LNCaP clone FGC (cell line): ENCODE results near the gene TP73.

Source experiments
- DNase-seq: peaks from one replicate; pipeline ENCODE4 v3.0.0-alpha.2; 2011; ENCODE audit warnings: low read depth
- H3K4me3 ChIP-seq: 2 replicates; pipeline ENCODE4 v1.5.1; 2011; ENCODE audit warnings: mild to moderate bottlenecking, low read depth, low read length, control low read depth
- TF ChIP-seq, protein P1 (sequence below): IDR thresholded peaks from 2 replicates; pipeline ENCODE4 v1.5.1; 2012; ENCODE audit warnings: mild to moderate bottlenecking; ENCODE audit not compliant: control insufficient read depth, insufficient read depth; ENCODE audit errors: extremely low read depth

The TP73 gene

DNA sequence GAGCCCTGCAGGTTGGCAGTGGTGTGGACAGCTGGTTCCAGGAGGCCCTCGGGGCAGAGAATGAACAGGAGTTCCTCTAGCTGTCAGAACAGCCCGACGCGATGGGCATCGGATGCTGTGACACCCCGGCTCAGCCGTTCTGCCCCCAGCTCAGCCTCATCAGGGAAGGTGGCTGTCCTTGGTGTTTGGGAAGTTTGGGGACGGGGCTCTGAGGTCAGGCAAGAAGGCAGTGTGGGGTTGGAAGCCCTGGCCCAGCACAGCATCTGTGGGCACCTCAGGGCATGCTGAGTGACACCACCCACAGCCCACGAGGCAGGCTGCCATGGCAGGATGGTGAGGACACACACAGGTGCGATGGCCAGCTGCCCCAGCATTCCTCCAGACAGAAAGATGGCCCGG is 59.1 kb downstream of the TP73 start:
- TF ChIP-seq, protein P1, sequence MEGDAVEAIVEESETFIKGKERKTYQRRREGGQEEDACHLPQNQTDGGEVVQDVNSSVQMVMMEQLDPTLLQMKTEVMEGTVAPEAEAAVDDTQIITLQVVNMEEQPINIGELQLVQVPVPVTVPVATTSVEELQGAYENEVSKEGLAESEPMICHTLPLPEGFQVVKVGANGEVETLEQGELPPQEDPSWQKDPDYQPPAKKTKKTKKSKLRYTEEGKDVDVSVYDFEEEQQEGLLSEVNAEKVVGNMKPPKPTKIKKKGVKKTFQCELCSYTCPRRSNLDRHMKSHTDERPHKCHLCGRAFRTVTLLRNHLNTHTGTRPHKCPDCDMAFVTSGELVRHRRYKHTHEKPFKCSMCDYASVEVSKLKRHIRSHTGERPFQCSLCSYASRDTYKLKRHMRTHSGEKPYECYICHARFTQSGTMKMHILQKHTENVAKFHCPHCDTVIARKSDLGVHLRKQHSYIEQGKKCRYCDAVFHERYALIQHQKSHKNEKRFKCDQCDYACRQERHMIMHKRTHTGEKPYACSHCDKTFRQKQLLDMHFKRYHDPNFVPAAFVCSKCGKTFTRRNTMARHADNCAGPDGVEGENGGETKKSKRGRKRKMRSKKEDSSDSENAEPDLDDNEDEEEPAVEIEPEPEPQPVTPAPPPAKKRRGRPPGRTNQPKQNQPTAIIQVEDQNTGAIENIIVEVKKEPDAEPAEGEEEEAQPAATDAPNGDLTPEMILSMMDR, result no peak

DNA sequence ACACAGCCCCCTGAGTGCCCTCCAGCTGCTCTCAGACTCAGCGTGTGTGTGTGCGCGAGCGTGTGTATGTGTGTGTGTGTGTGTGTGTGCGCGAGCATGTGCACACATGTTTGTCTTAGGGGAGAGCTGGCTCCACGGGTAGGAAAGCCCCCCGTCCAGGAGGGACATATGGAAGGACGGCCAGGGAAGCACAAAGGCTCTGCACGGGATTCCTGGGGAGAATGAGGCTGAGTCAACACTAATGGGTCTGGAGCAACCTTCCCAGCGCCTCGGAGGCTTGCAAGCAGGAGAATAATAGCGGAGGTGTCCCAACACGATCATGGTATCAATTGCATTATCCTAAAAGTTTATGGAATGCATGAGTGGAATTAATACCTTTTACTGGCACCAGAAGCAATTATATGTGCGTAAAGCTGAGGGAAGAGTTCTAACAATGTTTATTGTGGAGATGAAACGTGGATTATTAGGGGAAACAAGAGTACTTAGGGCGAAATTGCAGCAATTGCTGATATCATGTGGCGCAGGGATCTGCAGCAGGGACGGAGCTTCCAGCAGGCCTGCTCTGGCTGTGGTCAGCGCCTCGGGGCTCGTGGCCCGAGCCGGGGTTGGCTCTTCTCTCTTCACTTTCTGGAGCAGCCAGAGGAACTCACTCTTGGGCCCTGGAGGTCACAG is 59.6 kb downstream of the TP73 start:
- no peak for DNase-seq
- H3K4me3 ChIP-seq, result no peak overlapping the region
- TF ChIP-seq, protein P1, result no peak

More for the DNA sequence above, 59.1 kb downstream of the TP73 start:
- no peak overlapping the region for H3K4me3 ChIP-seq
- no peak for DNase-seq

DNA sequence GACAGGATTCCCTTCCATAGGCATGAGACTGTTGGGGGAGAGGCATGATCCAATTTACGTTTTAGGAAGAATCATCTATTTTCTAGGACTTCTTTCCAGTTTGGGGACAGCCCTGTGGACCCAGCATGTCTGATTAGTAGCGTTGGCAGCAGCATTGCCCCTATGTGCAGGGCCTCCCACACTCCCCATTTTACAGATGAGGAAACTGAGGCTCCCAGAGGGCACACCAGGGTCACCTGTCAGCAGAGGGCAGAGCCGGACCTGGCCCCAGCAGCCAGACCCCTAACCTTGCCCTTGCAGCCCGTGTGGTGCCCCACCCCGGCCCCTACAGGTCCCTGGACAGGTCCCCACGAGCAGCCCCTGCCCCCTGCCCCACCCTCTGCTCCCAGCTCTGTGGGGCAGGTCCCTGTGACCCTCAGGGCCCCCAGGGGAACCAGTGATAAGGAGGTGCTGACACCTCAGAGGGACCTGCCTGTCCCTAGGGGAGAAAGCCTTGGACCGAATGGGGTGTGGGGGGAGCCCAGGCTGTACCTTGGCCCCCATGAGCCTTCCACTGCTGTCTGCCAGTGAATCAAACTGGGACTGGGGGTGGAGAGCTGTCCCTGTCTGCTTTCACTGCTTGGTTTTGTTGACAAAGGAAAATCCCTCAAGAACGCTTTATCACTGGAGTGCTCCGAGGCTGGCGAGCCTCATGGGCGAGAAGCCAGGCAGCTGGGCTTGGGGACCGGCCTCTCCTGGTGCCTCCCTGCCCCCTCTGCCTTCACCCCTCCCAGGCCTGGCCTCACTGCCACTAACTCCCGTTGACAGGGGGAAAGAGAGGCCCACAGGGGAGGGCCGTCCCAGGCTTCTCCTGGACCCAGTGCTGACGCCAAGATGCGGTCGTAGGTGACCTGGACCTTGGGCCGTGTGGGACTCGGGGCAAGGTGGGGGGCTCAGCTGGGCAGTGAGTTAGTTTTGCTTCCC is 60.5 kb downstream of the TP73 start:
- TF ChIP-seq, protein P1, result no peak
- peak; percentile 33 for DNase-seq

DNA sequence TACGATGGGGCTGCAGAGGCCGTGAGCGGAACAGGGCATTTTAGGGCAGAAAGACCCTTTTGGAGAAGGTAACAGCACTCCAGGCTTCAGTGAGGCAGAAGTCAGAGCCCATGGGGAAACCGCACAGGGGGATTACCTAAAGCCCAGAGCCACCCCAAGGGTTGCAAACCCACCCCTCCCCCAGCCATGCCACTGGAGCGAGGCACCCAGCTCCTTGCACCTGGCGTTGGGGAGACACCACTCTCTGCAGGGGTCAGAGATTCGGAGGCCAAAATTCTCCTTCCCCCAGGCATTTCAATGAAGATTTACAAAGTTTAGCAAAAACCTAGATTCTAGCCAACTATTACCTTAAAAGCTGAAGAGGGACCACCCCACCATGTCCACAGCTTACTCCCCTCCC is 61.5 kb downstream of the TP73 start:
- no peak overlapping the region for H3K4me3 ChIP-seq
- TF ChIP-seq, protein P1, result no peak
- no peak for DNase-seq

More for the DNA sequence above, 60.5 kb downstream of the TP73 start:
- H3K4me3 ChIP-seq, result no peak overlapping the region

DNA sequence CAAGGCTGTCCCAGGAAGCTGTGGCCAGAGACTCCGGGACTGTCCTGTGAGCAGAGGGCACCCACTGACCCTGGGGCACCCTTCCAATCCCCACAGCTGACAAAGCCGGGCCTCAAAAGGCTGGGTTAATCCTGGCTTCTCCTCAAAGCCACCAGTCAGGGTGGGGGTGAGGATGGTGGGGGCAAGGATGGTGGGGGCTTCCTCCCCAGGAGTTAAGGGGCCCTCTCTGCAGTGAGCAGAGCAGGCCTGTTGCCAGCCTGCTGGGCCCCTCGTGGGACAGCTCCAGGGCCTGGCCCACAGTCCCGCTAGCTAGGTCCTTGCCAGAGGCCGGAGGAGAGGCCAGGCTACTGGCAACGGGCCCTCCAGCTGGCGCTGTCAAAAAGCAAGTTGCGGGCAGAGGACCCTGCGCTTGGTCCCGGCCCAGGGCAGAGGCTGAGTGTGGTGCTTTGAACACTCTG is 62.0 kb downstream of the TP73 start:
- TF ChIP-seq, protein P1, result no peak
- DNase-seq, result no peak
- no peak overlapping the region for H3K4me3 ChIP-seq

DNA sequence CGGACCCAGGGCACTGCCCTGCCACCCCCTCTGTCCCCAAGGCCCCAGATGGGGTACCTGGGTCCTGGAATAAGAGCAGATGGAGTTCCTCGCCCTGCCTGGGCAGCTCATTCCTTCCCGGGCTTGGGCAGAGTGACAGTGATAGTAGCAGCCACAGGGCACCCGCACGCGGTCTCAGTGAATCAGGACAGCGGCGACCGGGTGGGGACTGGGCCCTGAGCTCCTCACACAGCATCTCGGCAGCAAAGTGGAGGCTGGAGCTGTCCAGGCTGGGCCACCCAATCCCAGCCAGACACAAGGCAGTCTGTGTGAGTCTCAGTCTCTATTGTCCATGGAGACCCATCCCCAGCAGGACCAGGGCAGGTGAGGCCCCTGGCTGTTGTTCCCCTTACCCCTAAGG is 62.5 kb downstream of the TP73 start:
- DNase-seq, result no peak
- TF ChIP-seq, protein P1, result no peak
- H3K4me3 ChIP-seq, result no peak overlapping the region
